HG03039 (cell line): ENCODE measurements around the gene HEATR3.

Source experiments
- ATAC-seq: cut with Tn5 transposase; IDR thresholded peaks from one replicate; pipeline ENCODE4 v1.9.1; 2021; ENCODE audit warnings: mild to moderate bottlenecking, moderate library complexity; ENCODE audit not compliant: unreplicated experiment

The HEATR3 gene

DNA sequence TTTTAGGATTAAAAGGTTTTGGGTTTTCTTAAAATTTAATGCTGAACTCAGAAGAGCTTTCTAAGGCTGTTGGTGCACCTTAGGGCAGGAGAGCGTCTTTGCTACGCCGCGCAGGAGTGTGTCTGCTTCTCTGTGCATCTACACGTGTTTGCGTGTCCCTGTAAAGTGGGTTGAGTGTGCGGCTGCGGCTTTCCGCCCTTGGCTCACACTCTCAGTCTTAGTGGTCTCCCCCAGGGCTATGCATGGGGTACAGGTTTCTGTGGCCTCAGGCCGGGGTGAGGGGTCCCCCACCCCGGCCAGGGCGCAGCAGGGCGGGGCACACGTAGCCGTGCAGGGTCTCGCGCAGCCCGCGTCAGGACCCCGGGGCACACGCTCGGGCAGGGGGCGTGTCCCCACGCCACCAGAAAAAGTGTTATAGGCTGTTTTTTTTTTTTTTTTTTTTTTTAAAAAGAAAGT is 86.6 kb downstream of the HEATR3 start:
- peak; percentile 45 for ATAC-seq

DNA sequence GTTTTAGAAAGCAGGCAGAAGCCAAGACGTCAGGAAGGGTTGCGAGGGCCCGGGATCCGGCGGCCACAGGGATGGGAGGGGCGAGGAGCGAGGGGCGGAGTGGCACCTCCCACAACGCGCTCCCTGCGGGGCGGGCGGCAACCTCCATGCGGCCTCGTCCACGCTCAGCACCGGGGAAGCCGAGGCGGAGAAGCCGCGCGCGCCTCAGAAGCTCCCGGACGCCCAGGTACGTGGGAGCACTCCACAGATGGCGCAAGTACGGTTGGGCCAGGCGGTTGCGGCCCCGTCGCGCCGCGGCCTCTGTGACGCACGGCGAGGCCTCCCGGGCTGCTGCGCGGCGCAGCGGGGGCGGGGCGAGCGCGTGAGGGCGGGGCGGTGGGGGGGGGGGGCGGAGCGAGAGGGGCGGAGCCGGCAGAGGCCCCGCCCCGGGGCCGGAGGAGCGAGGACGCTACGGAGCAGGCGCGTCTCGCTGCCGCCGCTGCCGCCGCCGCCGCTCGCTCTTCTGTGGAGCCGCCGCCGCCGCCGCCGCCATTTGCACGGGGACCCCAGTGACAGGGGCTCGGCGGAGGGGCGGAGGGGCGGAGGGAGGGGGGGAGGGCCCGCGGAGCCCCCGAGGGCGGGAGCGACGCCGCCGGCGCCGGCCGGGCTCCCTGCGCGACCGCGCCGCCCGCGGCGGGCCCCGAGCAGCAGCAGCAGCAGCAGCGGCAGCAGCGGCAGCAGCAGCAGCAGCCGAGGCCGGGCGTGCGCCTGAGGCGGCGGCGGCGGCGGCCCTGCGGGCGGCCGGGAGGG is 87.2 kb downstream of the HEATR3 start, which contains the start of gene TENT4B:
TSS of gene TENT4B (plus strand) at position 500 of the 789 bp plus-strand sequence. CDS start 316 bp downstream, outside the sequence.
- ATAC-seq, result peak; percentile 78

DNA sequence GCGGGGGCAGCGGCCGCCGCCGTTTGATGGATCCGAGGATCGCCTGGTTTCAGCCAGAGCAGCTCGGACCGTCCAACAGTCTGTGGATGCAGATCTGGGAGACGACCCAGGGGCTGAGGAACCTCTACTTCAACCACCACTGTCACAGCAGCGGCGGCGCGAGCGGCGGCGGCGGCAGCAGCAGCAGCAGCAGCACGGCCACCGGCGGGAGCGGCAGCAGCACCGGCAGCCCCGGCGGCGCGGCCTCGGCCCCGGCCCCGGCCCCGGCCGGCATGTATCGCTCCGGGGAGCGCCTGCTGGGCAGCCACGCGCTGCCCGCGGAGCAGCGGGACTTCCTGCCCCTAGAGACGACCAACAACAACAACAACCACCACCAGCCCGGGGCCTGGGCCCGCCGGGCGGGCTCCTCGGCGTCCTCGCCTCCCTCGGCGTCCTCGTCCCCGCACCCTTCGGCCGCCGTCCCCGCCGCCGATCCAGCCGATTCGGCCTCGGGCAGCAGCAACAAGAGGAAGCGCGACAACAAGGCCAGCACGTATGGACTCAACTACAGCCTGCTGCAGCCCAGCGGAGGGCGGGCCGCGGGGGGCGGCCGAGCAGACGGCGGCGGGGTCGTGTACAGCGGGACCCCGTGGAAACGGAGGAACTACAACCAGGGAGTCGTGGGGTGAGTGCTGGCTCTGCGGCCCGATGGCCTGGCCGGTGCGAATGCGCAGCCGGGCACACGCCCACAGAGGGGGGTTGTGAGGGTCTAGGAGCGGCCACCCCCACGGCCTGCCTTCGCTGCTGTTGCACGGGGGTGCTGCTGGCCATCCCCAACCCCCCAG is 88.0 kb downstream of the HEATR3 start:
- ATAC-seq, result peak; percentile 2

DNA sequence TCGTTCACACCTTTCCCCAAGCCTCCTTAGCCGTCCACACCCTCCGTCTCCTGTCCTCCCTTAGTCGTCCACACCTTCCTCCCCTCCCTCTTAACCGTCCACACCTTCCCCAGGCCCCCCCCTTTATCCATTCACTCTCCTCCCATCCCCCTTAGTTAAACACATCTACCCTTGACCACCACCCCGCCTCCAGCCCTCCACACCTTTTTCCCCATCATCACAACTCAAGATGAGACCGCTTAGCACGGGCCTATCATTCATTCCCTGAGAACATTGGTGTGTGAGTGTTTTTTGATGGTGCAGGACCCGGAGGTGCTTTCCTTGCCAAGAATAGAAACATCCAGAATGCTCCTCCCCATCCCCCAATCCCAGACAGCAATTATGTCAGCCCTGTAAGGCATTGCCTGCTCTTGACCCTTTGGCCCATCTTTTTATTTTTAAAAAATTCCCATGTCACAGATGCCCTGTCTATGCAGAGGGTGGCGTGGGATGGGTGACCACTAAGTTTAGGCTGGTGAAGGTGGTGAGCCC is 88.7 kb downstream of the HEATR3 start:
- no peak for ATAC-seq

DNA sequence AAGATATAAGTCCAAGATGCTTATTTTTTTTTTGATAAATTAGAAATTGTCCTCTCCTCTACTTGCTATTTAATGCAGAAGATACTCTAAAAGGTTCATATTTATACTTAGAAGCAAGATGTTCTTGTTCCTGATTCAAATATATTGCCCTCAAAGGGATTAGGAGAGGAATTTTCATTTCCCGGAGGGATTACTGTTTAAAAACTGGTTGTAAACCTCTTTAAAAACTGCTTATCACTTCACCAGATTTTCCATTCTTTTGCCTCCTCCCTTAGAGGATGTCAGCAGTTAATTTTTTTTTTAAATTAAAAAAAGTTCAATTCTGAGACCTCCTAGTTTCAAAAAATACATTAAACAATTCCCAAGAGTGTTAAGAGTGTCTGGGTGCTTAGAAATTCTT is 90.2 kb downstream of the HEATR3 start:
- ATAC-seq, result no peak
